ENCODE results near the gene NHEJ1. TPM values are rescaled to one million over a fixed set of nuclear protein-coding genes. Genes with fewer than 3 reads are reported as not detected.

The NHEJ1 gene
- total and polyA plus RNA-seq, 11 donors, result 3.7 to 17.0 (median 8.0) TPM

GRCh38 chr2:219168932-219169331 lies 8.3 kb upstream of the NHEJ1 start:
- peaks cover 0 to 28% (median 22%) of the 10 kb centered on the region in 9 donors for H3K36me3 ChIP-seq
- peaks cover 0 to 15% (median 10%) of the 10 kb centered on the region in 12 donors for H3K4me1 ChIP-seq
- no peak for TF ChIP-seq CTCF (IDR thresholded peaks at IDR 0.05)
- TF ChIP-seq POLR2A (IDR thresholded peaks at IDR 0.05), result no peak
- intact Hi-C loops (cut with DNase I), result loop anchor here in 4 of 10 donors (5.0 to 10.0 kb wide), 2 partner anchors 38 to 216 kb away; partner anchors contain the start of genes DNPEP (in 3 of the 4) and ZFAND2B (in 1 of the 4)
- H3K27ac ChIP-seq, result no peak overlapping the region
- ATAC-seq (no peak), DNase-seq (no peak)
- no peaks in the 10 kb centered on the region for H3K27me3 ChIP-seq
- H3K9me3 ChIP-seq, result no peaks in the 10 kb centered on the region
- H3K4me3 ChIP-seq, result no peak overlapping the region

GRCh38 chr2:219168526-219168925 lies 7.9 kb upstream of the NHEJ1 start:
- intact Hi-C loops (cut with DNase I), result loop anchor here in 4 of 10 donors (5.0 to 10.0 kb wide), 2 partner anchors 39 to 216 kb away; partner anchors contain the start of genes DNPEP (in 3 of the 4) and ZFAND2B (in 1 of the 4)
- 46 to 54% (median 50%) methylated on average over 6 of the region's 6 CpGs for WGBS, 4 donors
- ATAC-seq, result peak in 2 of 4 donors; percentile 21 to 49

GRCh38 chr2:219167997-219168396 lies 7.4 kb upstream of the NHEJ1 start:
- TF ChIP-seq CTCF (IDR thresholded peaks at IDR 0.05), result no peak
- no peak for TF ChIP-seq POLR2A (IDR thresholded peaks at IDR 0.05)
- Histone ChIP-seq H3K9me3 (no peaks in the 10 kb centered on the region), H3K36me3 (peaks cover 0 to 18% (median 12%) of the 10 kb centered on the region in 9 donors), H3K4me1 (peaks cover 0 to 15% (median 10%) of the 10 kb centered on the region in 12 donors), H3K27me3 (no peaks in the 10 kb centered on the region), H3K27ac (no peak overlapping the region), H3K4me3 (no peak overlapping the region)
- no peak for ATAC-seq
- 67 to 75% (median 70%) methylated on average over 5 of the region's 5 CpGs for WGBS, 4 donors
- no peak for DNase-seq
- intact Hi-C loops (cut with DNase I), result loop anchor here in 4 of 10 donors (5.0 to 10.0 kb wide), 2 partner anchors 39 to 217 kb away; partner anchors contain the start of genes DNPEP (in 3 of the 4) and ZFAND2B (in 1 of the 4)

More at GRCh38 chr2:219168526-219168925, 7.9 kb upstream of the NHEJ1 start:
- Histone ChIP-seq H3K4me3 (no peak overlapping the region), H3K27me3 (no peaks in the 10 kb centered on the region), H3K9me3 (no peaks in the 10 kb centered on the region), H3K4me1 (peaks cover 0 to 15% (median 10%) of the 10 kb centered on the region in 12 donors), H3K27ac (no peak overlapping the region), H3K36me3 (peaks cover 0 to 24% (median 18%) of the 10 kb centered on the region in 9 donors)
- no peak for DNase-seq
- TF ChIP-seq CTCF (IDR thresholded peaks at IDR 0.05) (no peak), POLR2A (IDR thresholded peaks at IDR 0.05) (no peak)

- no peak overlapping the region for H3K4me3 ChIP-seq
- TF ChIP-seq POLR2A (IDR thresholded peaks at IDR 0.05) (no peak), CTCF (IDR thresholded peaks at IDR 0.05) (no peak)
- DNase-seq, result no peak
- H3K9me3 ChIP-seq, result no peaks in the 10 kb centered on the region
- H3K4me1 ChIP-seq, result peaks cover 0 to 9% (median 5%) of the 10 kb centered on the region in 12 donors
- 83 to 90% (median 84%) methylated on average over 10 of the region's 10 CpGs for WGBS, 4 donors
- no peaks in the 10 kb centered on the region for H3K27me3 ChIP-seq
- intact Hi-C loops (cut with DNase I), result loop anchor here in 4 of 10 donors (5.0 to 10.0 kb wide), 2 partner anchors 42 to 220 kb away; partner anchors contain the start of genes DNPEP (in 3 of the 4) and ZFAND2B (in 1 of the 4)
- H3K27ac ChIP-seq, result no peak overlapping the region
- no peak for ATAC-seq
- no peaks in the 10 kb centered on the region for H3K36me3 ChIP-seq
These were observed 4.7 kb upstream of the NHEJ1 start for GRCh38 chr2:219165058-219165911.

Measured in heart left ventricle (tissue), 16 donors.